DOHH2 (cell line): ENCODE measurements around the gene SRMS.

Source experiments
- CTCF ChIP-seq: fragments of 200-600 bp; sonication (generic); IDR thresholded peaks from one replicate; pipeline ENCODE4 v1.5.1; 2014; ENCODE audit warnings: antibody characterized with exemption, mild to moderate bottlenecking, low read depth, low read length; ENCODE audit not compliant: poor library complexity, severe bottlenecking
- EZH2phosphoT487 ChIP-seq: fragments of 200-600 bp; sonication (generic); IDR thresholded peaks from 2 replicates; pipeline ENCODE4 v1.6.1; 2017; ENCODE audit warnings: borderline replicate concordance, mild to moderate bottlenecking, antibody characterized with exemption, low read length, moderate library complexity, mixed read lengths

GRCh38 chr20:63508072-63508768 is 39.3 kb downstream of the SRMS start:
- TF ChIP-seq EZH2phosphoT487 (no peak), CTCF (no peak)
